Globus pallidus (tissue), 1 donor: Measurements from ENCODE around the gene SEBOX.

Experiments used
- DNase-seq: peaks from one replicate; pipeline ENCODE4 v3.0.0-alpha.2; 2015; ENCODE audit warnings: low spot score

Gene SEBOX, protein sequence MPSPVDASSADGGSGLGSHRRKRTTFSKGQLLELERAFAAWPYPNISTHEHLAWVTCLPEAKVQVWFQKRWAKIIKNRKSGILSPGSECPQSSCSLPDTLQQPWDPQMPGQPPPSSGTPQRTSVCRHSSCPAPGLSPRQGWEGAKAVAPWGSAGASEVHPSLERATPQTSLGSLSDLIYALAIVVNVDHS

DNA sequence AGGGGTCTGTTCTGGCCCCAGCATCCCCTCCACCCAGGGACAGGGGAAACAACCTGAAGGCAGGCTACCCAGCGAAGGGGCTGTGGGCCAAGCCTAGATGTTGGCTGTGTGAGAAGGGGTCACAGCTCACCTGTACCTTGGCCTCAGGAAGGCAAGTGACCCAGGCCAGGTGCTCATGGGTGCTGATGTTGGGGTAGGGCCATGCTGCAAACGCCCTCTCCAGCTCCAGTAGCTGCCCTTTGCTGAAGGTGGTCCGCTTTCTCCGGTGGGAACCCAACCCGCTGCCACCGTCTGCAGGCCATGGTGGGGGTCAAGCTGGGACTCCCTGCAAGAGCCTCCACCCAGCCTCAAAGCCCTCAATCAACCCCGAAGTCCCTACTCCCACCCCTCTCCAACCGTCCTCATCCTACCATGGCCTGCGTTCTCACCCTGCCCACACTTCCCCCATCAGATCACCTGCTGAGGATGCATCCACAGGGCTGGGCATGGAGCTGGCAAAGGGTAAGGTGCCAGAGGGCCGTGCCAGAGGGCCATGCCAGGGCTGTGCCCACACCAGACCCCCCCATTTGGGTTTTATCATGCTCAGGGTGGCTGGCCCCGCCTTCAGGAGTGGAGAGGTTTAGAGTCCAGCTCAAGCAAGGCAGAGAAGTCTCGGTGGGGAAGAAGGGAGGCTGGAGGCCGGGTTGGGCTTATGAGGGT lies at the start of gene SEBOX:
Gene SEBOX, minus strand, starts transcription at position 535 of the 699 bp plus-strand sequence. Its CDS starts 48 bp downstream, at position 487.
- DNase-seq, result no peak

DNA sequence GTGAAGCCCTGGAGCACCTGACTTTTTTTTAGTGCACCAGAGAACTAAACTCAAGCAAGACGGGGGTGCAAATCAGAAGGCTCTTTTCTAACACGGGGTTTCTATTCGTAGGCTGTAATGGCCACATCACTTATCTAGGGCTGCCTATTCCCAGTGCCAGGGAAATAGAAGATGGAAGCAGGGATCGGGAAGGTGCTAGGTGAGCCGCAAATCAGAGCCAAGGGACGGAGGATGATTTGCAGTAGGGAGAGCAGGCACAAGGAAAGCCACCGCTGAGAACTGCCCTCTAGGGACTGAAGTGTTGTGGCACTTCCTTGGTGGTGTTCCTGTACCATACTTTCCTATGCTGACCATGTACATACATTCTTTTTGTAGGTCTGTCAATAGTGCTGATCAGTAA lies 48.8 kb upstream of the SEBOX start:
- DNase-seq, result no peak

DNA sequence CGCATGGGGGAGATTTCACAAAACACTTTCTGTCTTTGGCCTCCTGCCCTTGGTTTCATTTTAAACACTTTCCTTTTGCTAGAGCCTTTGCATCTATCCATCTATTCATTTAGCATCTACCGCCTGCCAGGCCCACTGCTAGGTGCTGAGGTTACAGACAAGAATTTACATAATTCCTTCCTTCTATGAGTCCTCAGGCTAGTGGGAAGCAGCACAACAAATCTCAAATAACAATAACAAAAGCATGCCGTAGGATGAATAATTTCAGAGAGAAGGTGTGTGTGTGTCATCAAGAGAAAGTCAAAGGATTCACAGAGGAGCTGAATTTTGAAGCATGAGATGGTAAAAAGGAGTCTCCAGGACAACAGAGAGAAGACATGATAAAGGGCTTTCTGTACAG lies 47.1 kb upstream of the SEBOX start:
- no peak for DNase-seq

DNA sequence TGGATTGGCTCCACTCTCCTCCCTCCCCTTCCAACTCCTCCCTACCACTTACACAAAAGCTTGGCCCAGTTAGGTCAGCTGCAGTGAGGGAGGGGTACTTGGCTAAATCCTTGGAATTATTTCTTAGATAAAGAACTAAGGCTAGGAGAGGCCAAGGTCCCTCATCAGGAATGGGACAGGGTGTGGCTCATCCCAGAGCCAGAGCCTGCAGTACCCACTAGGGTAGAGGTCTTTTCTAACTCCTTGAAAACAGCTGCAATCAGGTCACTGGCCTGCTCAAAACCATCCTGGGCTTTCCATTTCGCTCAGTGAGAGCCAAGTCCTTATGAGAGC lies 42.9 kb upstream of the SEBOX start:
- no peak for DNase-seq

DNA sequence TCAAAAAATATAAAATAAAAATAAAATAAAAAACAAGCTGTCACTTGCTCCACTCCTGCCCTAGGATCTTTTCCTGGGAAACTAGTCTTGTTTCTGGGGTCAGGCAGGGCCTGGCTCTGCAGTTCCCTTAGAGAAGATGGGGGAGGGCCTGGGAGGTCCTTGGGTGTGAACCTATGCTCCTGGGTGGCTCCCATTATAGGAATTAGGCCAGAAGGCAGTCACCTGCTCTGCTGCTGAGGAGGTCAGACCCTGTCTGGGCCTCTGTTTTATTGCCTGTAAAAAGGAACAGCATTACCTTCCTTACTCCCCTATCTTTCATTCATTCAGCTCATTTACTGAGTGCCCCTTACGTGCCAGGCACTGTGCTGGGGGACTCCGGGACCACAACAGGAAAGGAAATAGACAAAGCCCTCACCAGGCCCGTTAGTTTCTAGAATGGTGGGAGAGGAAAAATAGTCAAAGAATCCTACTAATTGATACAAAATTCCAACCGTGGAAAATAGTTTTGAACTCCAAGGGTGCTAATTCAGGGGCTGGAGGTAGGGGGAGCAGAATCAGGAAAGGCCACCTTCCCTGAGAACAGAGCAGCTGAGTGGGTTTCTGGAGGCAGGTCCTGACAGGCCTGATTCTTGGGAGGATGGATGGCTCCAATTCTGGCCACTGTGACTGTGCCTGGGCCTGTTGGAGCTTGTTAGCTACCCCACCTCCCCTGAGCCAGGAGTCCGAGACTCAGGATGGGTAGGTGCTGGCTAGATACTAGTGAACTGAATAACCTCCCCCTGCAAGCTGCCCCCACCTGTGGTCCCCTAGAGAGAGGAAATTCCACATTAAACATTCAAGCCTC lies 42.4 kb upstream of the SEBOX start:
- no peak for DNase-seq

DNA sequence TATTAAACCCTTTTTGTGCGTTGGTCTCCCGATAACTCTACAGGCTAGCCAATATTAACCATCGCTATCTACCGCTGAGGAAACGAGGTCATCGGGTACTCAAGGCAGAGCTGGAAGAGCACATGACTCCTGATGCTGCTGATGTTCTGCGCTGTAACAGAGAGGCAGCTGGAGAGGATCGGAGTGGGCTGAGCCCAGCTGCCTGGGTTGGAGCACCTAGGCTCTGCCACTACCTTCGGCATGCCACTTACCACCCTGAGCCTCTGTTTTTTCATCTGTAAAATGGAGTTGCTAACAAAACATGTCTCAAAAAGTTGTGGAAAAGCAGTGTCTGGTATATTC lies 41.4 kb upstream of the SEBOX start:
- DNase-seq, result no peak

DNA sequence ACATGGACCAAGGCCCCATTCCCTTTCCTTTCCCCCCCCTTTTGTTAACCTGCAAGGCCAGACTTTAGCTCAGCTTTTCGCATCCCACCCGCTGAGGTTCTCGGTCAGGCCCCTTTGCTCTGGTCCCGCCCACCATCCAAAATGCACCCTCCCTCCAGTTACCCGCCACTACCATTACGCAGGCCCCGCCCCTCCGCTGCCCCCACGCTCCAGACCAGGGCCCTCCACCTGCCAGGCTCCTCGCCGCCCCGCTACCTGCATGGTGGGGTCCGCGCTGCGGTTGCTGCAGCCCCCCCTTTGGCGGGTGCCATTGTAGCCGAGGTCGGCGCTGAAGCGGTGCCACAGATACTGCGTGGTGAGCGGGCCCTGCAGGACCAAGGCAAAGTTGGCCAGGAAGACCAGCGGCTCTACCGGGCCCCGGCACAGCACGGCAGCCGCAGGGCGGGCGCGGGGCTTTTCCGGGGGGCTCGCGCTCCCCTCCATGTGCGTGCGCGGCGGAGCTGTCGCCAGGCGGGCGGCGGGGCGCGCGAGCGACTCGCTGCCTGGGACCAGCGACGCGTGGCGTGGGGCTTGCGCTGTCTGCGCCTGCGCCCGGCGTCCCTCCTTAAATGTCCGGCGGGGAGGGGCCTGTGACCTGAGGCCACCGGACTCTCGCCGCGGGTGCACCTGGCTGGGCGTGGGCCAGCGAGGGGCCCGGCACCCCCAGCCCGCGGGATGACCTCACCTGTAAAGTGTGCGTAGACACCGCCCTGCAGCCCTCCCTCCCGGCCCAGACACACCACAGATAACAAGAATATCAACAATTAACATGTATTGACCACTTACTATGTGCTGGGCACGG lies 40.9 kb upstream of the SEBOX start, which contains the start of gene SLC46A1:
Gene SLC46A1, minus strand, starts transcription at position 581 of the 841 bp plus-strand sequence. Its CDS starts 98 bp downstream, at position 483.
- DNase-seq, result peak; percentile 48

DNA sequence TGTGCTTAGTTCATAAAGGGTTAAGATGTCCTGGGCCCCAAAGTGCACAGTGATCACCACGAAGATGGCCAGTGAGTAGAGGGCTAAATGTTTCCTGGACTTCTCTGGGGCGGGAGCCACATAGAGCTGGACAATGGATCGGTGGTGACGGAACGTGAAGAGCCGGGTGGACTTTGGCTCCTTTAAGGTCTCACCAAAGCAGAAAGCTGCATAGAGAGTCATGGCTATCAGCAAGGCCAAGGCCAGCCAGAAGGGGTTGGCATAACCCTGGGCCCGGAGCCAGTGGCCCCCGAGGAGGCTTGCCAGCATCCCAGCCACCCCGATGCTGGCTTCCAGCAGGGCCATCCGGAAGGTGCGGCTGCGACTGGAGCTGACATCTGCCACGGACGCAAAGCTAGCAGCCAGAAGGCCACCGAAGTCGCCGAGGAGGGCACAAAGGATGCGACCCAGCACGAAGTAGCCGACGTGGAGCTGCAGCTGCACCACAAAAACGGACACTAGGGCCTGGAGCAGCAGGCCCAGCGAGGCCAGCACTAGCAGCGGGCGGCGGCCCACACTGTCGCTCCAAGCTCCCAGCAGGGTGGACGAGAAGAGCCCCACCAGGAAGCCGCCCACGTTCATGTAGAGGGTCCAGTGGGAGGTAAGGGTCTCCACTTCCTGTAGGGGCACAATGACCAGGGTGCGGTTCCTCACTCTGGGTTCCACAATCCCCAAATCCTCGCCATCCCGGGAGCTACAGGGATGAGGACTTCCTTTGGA lies 40.0 kb upstream of the SEBOX start:
- DNase-seq, result peak; percentile 11

DNA sequence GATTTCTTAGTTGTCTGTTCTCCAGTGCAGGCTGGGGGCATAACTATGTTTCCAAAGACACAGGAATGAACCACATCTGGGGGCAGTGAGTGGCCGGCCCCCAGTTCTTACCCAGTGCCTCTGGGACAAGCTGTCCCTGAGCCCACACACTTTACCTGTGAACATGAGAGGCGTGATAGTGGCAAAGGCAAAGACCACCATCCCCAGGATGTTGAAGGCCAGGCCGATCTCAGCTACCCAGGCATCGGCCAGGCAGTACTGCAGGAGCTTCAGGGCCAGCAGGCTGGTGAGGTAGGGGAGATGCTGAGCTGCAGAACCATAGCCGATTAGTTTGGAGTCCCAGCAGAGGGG lies 39.4 kb upstream of the SEBOX start:
- no peak for DNase-seq

DNA sequence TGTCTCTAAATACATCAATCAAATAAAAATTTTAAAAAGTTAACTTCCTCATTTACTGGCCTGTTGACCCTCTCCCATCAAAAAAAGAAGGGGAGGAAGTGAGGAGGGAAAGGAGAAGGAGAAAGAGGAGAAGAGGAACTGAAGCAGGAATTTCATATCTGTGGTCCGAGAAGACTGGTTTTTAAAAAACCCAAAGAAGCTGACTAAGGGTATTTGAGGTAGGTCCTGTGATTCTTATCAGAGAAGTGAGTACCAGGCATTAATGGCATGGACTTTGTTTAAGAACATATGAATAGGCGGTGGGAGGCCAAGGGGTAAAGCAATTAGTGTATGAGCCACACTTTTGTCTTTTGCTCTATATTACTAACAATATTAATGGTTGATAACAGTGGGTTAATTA lies 39.0 kb upstream of the SEBOX start:
- DNase-seq, result peak; percentile 24

DNA sequence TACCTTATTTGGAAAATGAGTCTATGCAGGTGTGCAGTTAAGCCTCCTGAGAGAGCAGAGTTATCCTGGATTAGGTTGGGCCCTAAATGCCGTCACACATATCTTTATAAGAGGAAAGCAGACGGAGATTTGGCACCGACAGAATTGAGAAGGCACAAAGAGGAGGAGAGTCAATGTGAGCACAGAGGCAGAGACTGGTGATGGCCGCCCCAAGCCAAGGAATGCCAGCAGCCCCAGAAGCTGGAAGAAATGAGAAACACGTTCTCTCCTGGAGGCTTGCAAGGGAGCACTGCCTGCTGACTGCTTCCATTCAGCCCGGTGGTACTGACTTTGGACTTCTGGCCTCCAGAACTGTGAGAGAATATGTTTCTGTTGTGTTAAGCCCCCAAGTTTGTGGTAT lies 37.8 kb upstream of the SEBOX start:
- no peak for DNase-seq

DNA sequence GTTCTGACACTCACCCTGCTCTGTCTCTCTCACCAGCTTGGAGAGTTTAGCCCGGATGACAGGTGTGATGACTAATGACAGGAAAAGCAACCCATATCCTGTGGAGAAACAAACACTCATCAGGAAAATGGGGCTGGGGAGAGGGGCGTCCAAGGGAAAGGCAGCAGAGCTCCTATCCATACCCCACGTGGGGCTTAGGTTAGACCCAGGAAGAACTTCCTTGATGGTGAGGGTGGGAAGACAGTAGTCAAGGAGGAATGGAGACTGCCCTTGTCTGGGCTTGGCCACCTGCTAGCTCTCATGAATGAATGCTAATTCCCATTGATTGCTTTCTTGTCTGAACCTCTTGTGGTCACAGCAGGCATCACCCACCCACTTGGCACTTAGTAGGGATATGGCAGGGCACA lies 37.2 kb upstream of the SEBOX start:
- DNase-seq, result no peak

DNA sequence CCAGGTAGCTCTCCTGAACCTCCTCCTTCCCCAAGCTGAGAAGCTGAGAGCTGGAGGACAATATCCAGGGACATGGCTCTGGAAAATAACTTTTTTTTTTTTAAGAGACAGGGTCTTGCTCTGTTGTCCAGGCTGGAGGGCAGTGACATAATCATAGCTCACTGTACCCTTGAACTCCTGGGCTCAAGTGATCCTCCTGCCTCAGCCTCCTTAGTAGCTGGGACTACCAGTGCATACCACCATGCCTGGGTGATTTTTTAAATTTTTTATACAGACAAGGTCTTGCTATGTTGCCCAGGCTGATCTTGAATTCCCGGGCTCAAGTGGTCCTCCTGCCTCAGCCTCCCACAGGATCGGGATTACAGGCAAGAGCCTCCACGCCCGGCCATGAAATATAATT lies 34.8 kb upstream of the SEBOX start:
- no peak for DNase-seq

DNA sequence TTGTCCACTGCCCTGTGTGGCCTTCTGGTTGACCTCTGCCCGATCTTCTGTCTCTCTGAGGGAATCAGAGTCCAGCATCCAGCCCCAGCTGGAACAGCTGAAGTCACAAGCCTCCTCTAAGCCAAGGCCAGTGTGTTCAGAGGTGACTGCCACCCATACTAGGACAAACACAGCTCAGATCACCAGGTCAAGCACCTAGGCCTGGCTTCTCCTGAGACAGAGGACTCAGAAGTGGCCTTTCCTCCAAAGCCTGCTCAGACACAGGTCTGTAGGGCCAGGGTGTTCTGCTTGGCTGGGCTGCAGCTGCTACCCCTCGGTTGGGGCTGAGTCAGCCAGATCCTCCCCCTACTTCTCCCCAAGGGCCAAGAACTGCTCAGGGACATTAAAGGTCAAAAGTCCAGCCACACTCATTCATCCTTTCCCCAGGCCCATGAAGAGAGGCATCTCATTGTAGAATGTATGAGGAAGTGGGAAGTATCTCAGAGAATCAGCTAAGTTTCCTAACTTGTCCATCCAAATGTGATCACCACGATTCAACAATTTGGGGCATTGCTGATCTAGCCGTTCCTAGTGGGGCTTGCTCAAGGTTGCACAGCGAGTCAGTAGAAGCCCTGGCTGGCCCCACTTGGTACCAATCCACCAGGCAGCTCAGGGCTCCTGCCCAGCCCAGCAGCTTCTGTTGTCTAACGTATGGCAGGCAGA lies 33.4 kb upstream of the SEBOX start:
- DNase-seq, result no peak

DNA sequence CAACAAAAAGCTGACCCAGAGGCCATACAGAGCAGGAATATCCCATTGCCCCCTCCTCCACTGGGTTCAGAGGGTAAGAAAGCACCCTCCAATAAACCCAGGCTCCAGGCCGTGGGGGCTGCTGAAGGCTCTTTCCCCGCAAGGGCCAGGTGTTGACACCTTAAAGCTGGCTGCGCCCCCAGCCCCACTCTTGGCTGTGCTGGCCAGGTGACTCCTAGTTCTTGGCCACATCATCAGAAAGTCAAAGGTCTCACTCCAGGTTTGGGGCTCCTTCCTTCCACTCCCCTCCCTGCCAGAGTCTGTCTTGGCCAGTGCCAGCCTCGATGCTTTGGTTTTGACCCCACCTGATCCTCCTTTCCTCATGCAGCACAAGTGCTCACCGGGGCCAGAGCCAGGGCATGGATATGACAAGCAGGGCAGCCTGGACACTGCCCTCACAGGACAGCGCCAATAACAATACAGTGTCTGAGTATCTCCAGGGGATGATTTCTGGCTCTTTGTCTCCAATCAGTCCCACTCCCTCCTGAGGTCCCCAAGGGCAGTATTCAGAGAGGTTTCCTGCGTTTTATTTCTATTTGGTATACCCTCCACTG lies 32.8 kb upstream of the SEBOX start:
- no peak for DNase-seq

DNA sequence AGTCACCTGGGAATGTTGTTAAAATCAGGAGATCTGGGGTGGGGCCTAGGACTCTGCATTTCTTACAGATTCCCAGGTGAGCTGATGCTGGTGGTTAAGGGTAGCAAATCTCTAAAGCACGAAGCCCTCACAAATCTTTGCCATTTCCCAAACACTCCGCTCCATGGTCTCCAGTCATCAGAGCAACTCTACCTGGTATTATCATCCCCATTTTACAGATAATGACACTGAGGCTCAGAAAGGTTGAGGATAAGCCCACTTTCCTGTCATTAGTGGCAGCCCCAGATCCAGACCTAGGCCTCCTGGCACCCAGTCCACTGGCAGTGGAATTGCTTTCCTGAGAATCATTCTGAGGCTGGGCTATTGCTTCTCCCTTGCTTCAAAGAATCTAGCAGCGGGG lies 32.3 kb upstream of the SEBOX start:
- no peak for DNase-seq

DNA sequence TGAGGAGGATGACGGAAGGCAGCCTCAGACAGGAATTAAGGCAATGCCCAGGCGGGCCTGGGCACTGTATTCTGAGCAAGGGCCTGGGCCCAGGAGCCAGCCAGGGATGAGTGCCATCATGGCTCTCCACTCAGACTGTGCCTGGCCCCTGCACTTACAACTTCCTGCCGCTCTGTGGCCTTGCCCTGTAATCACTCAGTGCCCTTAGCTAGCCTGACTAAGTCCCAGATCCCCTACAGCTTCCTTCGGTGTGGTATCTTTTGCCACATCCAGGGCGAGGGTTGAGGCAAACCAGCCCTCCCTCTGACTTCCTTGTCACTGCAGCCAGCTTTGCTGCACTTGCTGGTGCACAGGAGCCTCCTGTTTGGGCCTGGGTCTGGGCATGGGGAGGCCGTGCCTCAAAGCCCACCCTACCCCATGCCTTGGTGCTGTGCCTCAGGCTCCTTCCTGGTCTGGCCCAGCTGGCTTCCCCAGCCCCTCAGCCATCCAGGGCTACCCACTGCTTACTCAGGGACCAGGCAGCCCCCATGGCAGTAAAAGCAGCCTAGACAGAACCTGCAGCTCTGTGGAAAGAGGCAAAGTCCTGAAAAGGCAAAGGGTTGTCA lies 31.7 kb upstream of the SEBOX start:
- DNase-seq, result no peak

DNA sequence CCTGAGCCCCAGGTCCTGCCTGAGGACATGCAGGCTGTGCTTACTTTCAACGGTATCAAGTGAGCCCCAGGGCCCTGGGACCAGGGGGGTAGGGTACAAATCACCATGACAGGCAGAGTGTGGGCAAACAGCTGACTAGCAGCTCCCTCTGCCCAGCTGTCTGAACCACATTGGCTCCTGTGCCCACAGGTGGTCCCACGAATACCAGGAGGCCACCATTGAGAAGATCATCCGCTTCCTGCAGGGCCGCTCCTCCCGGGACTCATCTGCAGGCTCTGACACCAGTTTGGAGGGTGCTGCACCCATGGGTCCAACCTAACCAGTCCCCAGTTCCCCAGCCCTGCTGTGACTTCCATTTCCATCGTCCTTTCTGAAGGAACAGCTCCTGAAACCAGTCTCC lies 31.0 kb upstream of the SEBOX start:
- DNase-seq, result no peak

DNA sequence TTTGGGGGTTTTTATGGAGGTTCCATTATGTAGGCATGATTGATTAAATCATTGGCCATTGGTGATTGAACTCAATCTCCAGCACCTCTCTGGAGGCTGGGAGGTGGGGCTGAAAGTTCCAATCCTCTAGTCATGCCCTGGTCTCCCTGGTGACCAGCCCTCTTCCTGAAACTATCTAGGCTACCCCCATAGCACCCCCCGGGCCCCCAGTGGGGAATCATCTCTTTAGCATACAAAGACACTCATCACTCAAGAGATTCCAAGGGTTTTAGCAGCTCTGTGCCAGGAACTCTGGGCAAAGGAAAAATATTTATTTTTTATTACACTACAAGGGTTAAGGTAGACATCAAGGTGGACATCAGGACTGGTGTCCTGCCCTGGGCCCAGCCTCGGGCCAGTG lies 30.4 kb upstream of the SEBOX start:
- DNase-seq, result no peak
